Cardiac muscle cell (in vitro differentiated cells and primary cell): ENCODE data around the gene ZNF407. TPM values are rescaled to one million over a fixed set of nuclear protein-coding genes. Genes with fewer than 3 reads are reported as not detected.

Source experiments
- DNase-seq, 2 donors: peaks; one replicate each; pipeline versions ENCODE4 v3.0.0 to v3.0.0-alpha.2; 2010 to 2017; ENCODE audit warnings: low read depth in 1 of 2, low spot score in 1 of 2
- H3K27ac ChIP-seq: fragments of 200-600 bp; sonication (generic); 2 replicates; pipeline ENCODE4 v1.5.1; 2016
- H3K27me3 ChIP-seq: fragments of 200-600 bp; sonication (generic); 2 replicates; pipeline ENCODE4 v1.6.0; 2016; ENCODE audit warnings: control low read depth
- H3K36me3 ChIP-seq: fragments of 200-600 bp; sonication (generic); 2 replicates; pipeline ENCODE4 v1.5.1; 2016; ENCODE audit warnings: control low read depth
- H3K4me1 ChIP-seq: fragments of 200-600 bp; sonication (generic); 2 replicates; pipeline ENCODE4 v1.8.1; 2017; ENCODE audit warnings: low read depth, mild to moderate bottlenecking, mixed run types
- H3K4me3 ChIP-seq: fragments of 200-600 bp; sonication (generic); 2 replicates; pipeline ENCODE4 v1.5.1; 2016; ENCODE audit warnings: mild to moderate bottlenecking
- H3K9me3 ChIP-seq: fragments of 200-600 bp; sonication (generic); 2 replicates; pipeline ENCODE4 v1.5.1; 2017; ENCODE audit warnings: low read depth, mild to moderate bottlenecking, control low read depth
- CTCF ChIP-seq: IDR thresholded peaks from 2 replicates; pipeline ENCODE4 v1.5.1; 2012; ENCODE audit warnings: low read depth, mild to moderate bottlenecking, low read length
- polyA plus RNA-seq: library from polyadenylated mRNA; unstranded; fragments of >200 nt; fragmentation: Nextera tagmentation; extraction: Ambion mirVana; gene quantifications from 2 replicates; pipeline ENCODE4 v1.2.1, GENCODE V29; 2016
- total RNA-seq: library from RNA; depleted of rRNA; stranded (reverse); fragments of >200 nt; gene quantifications from 2 replicates; pipeline ENCODE4 v1.2.3, GENCODE V29; 2016

The ZNF407 gene
- total and polyA plus RNA-seq, 2 experiments from 2014 or later = 4.6 to 8.0 TPM

- Histone ChIP-seq H3K27ac (peak overlapping the region; percentile 99), H3K4me1 (peaks cover 14% of the 10 kb centered on the region), H3K4me3 (peak overlapping the region; percentile 74), H3K36me3 (no peaks in the 10 kb centered on the region), H3K27me3 (no peaks in the 10 kb centered on the region), H3K9me3 (no peaks in the 10 kb centered on the region)
- peak; percentile 42 to 84 for DNase-seq
- TF ChIP-seq CTCF = peak; percentile 6
Observed at GRCh38 chr18:74598350-74599001, 806 bp downstream of the ZNF407 start.

GRCh38 chr18:74604361-74604760 lies 6.7 kb downstream of the ZNF407 start:
- Histone ChIP-seq H3K4me1 (no peaks in the 10 kb centered on the region), H3K36me3 (no peaks in the 10 kb centered on the region), H3K4me3 (no peak overlapping the region), H3K27ac (peak overlapping the region; percentile 62), H3K27me3 (no peaks in the 10 kb centered on the region), H3K9me3 (no peaks in the 10 kb centered on the region)
- TF ChIP-seq CTCF = no peak
- DNase-seq = no peak

- Histone ChIP-seq H3K9me3 (no peaks in the 10 kb centered on the region), H3K27me3 (no peaks in the 10 kb centered on the region), H3K27ac (peak overlapping the region; percentile 62), H3K4me1 (no peaks in the 10 kb centered on the region), H3K4me3 (no peak overlapping the region), H3K36me3 (no peaks in the 10 kb centered on the region)
- TF ChIP-seq CTCF = no peak
- peak; percentile 24 to 51 for DNase-seq
Observed at GRCh38 chr18:74604774-74605173, 7.1 kb downstream of the ZNF407 start.

GRCh38 chr18:74608681-74609080 lies 11.0 kb downstream of the ZNF407 start:
- H3K36me3 ChIP-seq = no peaks in the 10 kb centered on the region
- no peaks in the 10 kb centered on the region for H3K4me1 ChIP-seq
- no peak for TF ChIP-seq CTCF
- peak in 1 of 2 donors; percentile 12 for DNase-seq
- H3K4me3 ChIP-seq = no peak overlapping the region
- no peaks in the 10 kb centered on the region for H3K9me3 ChIP-seq
- no peak overlapping the region for H3K27ac ChIP-seq
- no peaks in the 10 kb centered on the region for H3K27me3 ChIP-seq

GRCh38 chr18:74609535-74609934 lies 11.9 kb downstream of the ZNF407 start:
- TF ChIP-seq CTCF = no peak
- Histone ChIP-seq H3K4me1 (no peaks in the 10 kb centered on the region), H3K36me3 (no peaks in the 10 kb centered on the region), H3K27me3 (no peaks in the 10 kb centered on the region), H3K9me3 (no peaks in the 10 kb centered on the region), H3K4me3 (no peak overlapping the region), H3K27ac (no peak overlapping the region)
- peak in 1 of 2 donors; percentile 50 for DNase-seq
